Stimulated activated CD4-positive, alpha-beta T cell treated with anti-CD3 and anti-CD28 coated beads, TNF-alpha, amount 100 ng/mL, for 1 hour (primary cell): Measurements from ENCODE around the gene WAC.

Source experiments
- DNase-seq, 3 donors: peaks; one replicate each; pipeline ENCODE4 v3.0.0-alpha.2; 2020; ENCODE audit warnings: low read depth in 3 of 3, low spot score in 1 of 3

The WAC gene

GRCh38 chr10:28666751-28667467, 134.0 kb downstream of the WAC start:
- DNase-seq, result no peak

- peak in 1 of 3 donors; percentile 13 for DNase-seq
These were observed 135.7 kb downstream of the WAC start for GRCh38 chr10:28668363-28669226.

GRCh38 chr10:28669227-28670173, 136.6 kb downstream of the WAC start:
- DNase-seq, result no peak
